Activated B cell treated with CpG ODN at 0.5 μM for 24 hours (primary cell): ENCODE measurements around the gene TDRD9. TPM values are rescaled to one million over a fixed set of nuclear protein-coding genes. Genes with fewer than 3 reads are reported as not detected.
A peak's percentile ranks its signal among the peaks of the same experiment; 100 is the strongest.

Source experiments
- ATAC-seq: fragments of 200-7000 bp; cut with Tn5 transposase; one replicate; pipeline ENCODE4 v1.10.0; 2021; ENCODE audit warnings: low read depth, mild to moderate bottlenecking, moderate library complexity
- CTCF ChIA-PET: fragments of 350-600 bp; sonication (Branson Sonifier 250); formaldehyde crosslinking; loops from one replicate; lab custom pipeline; 2021; ENCODE audit warnings: antibody characterized with exemption; lab: Charles Lee
- POLR2A ChIA-PET: fragments of 350-600 bp; sonication (Branson Sonifier 250); formaldehyde crosslinking; loops from one replicate; lab custom pipeline; 2021; ENCODE audit warnings: antibody characterized with exemption; lab: Charles Lee
- DNase-seq: peaks from one replicate; pipeline ENCODE4 v3.0.0; 2022
- H3K27ac Mint-ChIP-seq: one replicate; pipeline ENCODE4 v1.8.0; 2020; ENCODE audit warnings: mixed read lengths
- H3K27me3 Mint-ChIP-seq: one replicate; pipeline ENCODE4 v1.8.0; 2021; ENCODE audit warnings: mixed read lengths
- H3K36me3 Mint-ChIP-seq: one replicate; pipeline ENCODE4 v1.8.0; 2021; ENCODE audit warnings: low read depth, mixed read lengths
- H3K4me1 Mint-ChIP-seq: one replicate; pipeline ENCODE4 v1.8.0; 2021; ENCODE audit warnings: mixed read lengths
- H3K4me3 Mint-ChIP-seq: one replicate; pipeline ENCODE4 v1.8.0; 2020; ENCODE audit warnings: mild to moderate bottlenecking, mixed read lengths
- H3K9me3 Mint-ChIP-seq: one replicate; pipeline ENCODE4 v1.8.0; 2020; ENCODE audit warnings: mixed read lengths
- CTCF ChIP-seq: fragments of 200-600 bp; IDR thresholded peaks from one replicate; pipeline ENCODE4 v1.8.0; 2022; ENCODE audit warnings: antibody characterized with exemption, mild to moderate bottlenecking
- intact Hi-C: fragments of 100-400 bp; cut with micrococcal nuclease; formaldehyde crosslinking; loops from one replicate; pipeline ENCODE4 v1.15.1; 2024
- total RNA-seq: library from RNA; stranded (reverse); gene quantifications from 2 replicates; pipeline ENCODE4 v1.2.3, GENCODE V29; 2022

TDRD9 gene
- total RNA-seq, 1 donor from 2014 or later = 3.1 TPM

- no peak for TF ChIP-seq CTCF
- ChIA-PET CTCF (interaction anchor here (0.9 to 1.7 kb wide), 2 partner anchors 20 to 30 kb away, joined by 3 to 5 read pairs; no protein-coding TSS in a partner anchor), POLR2A (no interaction called here)
- no peaks in the 10 kb centered on the region for H3K36me3 Mint-ChIP-seq
- no peak for ATAC-seq
- intact Hi-C loops = no loop called here
- H3K27ac Mint-ChIP-seq = no peak overlapping the region
- peak overlapping the region; percentile 65 for H3K4me3 Mint-ChIP-seq
- H3K4me1 Mint-ChIP-seq = peaks cover 17% of the 10 kb centered on the region
- peaks cover 8% of the 10 kb centered on the region for H3K27me3 Mint-ChIP-seq
- DNase-seq = no peak
- H3K9me3 Mint-ChIP-seq = no peaks in the 10 kb centered on the region
Measured at GRCh38 chr14:103880348-103881267, 47.6 kb upstream of the TDRD9 start.

- DNase-seq = no peak
- intact Hi-C loops = no loop called here
- Mint-ChIP-seq H3K9me3 (no peaks in the 10 kb centered on the region), H3K27ac (no peak overlapping the region), H3K4me3 (no peak overlapping the region), H3K27me3 (peaks cover 8% of the 10 kb centered on the region), H3K4me1 (peaks cover 17% of the 10 kb centered on the region), H3K36me3 (no peaks in the 10 kb centered on the region)
- TF ChIP-seq CTCF = no peak
- CTCF ChIA-PET = no interaction called here
- POLR2A ChIA-PET = no interaction called here
- ATAC-seq = no peak
Measured at GRCh38 chr14:103881268-103882201, 46.7 kb upstream of the TDRD9 start.

GRCh38 chr14:103882503-103883262, 45.6 kb upstream of the TDRD9 start:
- Mint-ChIP-seq H3K4me3 (no peak overlapping the region), H3K4me1 (peaks cover 13% of the 10 kb centered on the region), H3K27ac (no peak overlapping the region), H3K9me3 (no peaks in the 10 kb centered on the region), H3K27me3 (peaks cover 11% of the 10 kb centered on the region), H3K36me3 (no peaks in the 10 kb centered on the region)
- CTCF ChIA-PET = no interaction called here
- TF ChIP-seq CTCF = no peak
- no peak for DNase-seq
- POLR2A ChIA-PET = no interaction called here
- intact Hi-C loops = no loop called here
- no peak for ATAC-seq

- no peaks in the 10 kb centered on the region for H3K9me3 Mint-ChIP-seq
- peaks cover 11% of the 10 kb centered on the region for H3K27me3 Mint-ChIP-seq
- H3K4me3 Mint-ChIP-seq = no peak overlapping the region
- no peak overlapping the region for H3K27ac Mint-ChIP-seq
- ChIA-PET POLR2A (interaction anchor here (0.7 kb wide), 1 partner anchor 12 kb away, joined by 3 read pairs; no protein-coding TSS in a partner anchor), CTCF (no interaction called here)
- H3K4me1 Mint-ChIP-seq = peaks cover 13% of the 10 kb centered on the region
- intact Hi-C loops = no loop called here
- DNase-seq = no peak
- no peak for TF ChIP-seq CTCF
- no peak for ATAC-seq
- H3K36me3 Mint-ChIP-seq = no peaks in the 10 kb centered on the region
Measured at GRCh38 chr14:103883263-103883523, 45.1 kb upstream of the TDRD9 start.
